DND-41 (cell line): ENCODE results near the gene BCL11A.

Source experiments
- EZH2 ChIP-seq: IDR thresholded peaks from 3 replicates; pipeline ENCODE4 v1.6.1; 2012; ENCODE audit warnings: borderline replicate concordance, low read depth, mild to moderate bottlenecking, moderate library complexity, low read length, inconsistent platforms; ENCODE audit not compliant: severe bottlenecking
- TF ChIP-seq, protein P1 (sequence below): IDR thresholded peaks from 2 replicates; pipeline ENCODE4 v1.5.1; 2012; ENCODE audit warnings: borderline replicate concordance, low read length, moderate library complexity, mild to moderate bottlenecking; ENCODE audit not compliant: poor library complexity, severe bottlenecking; ENCODE audit errors: extremely low read depth

DNA sequence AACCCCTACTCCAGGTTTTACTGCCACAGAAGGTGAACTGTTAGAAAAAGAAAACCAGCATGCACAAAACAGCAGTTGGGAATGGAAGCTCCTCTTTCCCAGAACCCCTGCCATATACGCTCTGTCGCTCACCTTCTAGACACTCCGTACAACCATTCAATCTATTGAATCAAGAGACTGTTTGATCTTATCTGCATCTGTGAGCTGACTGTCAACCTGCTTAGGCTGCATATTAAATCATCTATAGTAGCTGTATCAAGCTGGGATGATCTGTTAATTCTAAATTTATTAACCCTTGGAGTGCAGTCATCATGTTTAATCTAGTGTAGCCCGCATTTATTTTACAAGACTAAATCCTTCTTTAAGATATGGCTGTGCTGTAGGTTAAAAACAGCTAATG is 13.6 kb upstream of the BCL11A start:
- TF ChIP-seq EZH2: no peak
- TF ChIP-seq, protein P1, sequence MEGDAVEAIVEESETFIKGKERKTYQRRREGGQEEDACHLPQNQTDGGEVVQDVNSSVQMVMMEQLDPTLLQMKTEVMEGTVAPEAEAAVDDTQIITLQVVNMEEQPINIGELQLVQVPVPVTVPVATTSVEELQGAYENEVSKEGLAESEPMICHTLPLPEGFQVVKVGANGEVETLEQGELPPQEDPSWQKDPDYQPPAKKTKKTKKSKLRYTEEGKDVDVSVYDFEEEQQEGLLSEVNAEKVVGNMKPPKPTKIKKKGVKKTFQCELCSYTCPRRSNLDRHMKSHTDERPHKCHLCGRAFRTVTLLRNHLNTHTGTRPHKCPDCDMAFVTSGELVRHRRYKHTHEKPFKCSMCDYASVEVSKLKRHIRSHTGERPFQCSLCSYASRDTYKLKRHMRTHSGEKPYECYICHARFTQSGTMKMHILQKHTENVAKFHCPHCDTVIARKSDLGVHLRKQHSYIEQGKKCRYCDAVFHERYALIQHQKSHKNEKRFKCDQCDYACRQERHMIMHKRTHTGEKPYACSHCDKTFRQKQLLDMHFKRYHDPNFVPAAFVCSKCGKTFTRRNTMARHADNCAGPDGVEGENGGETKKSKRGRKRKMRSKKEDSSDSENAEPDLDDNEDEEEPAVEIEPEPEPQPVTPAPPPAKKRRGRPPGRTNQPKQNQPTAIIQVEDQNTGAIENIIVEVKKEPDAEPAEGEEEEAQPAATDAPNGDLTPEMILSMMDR: no peak
